Epithelial cell of proximal tubule (primary cell): Measurements from ENCODE around the gene LAMA4. TPM values are rescaled to one million over a fixed set of nuclear protein-coding genes. Genes with fewer than 3 reads are reported as not detected.

ENCODE experiments used
- DNase-seq: peaks from one replicate; pipeline ENCODE4 v3.0.0-alpha.2; 2011; ENCODE audit warnings: low read depth
- H3K4me3 ChIP-seq: 2 replicates; pipeline ENCODE4 v1.5.1; 2011; ENCODE audit warnings: low read depth, mild to moderate bottlenecking, low read length
- CTCF ChIP-seq: conservative IDR thresholded peaks from 2 replicates; pipeline ENCODE4 v1.5.1; 2012; ENCODE audit warnings: low read depth, mild to moderate bottlenecking, low read length
- total RNA-seq: library from RNA; depleted of rRNA; stranded (reverse); fragments of >200 nt; gene quantifications from 2 replicates; pipeline ENCODE4 v1.2.3, GENCODE V29; 2015

LAMA4 gene
- 0.58 and 8.0 TPM in 2 replicates for total RNA-seq

- DNase-seq = no peak
- TF ChIP-seq CTCF = peak; percentile 12
- H3K4me3 ChIP-seq = peak within 1 kb of the TSS; percentile 85
These were observed at the start of gene LAMA4 for GRCh38 chr6:112253841-112254816. Gene LAMA4, minus strand, starts transcription at chr6:112254567. Its CDS starts 417 bp downstream, at chr6:112254150.

GRCh38 chr6:112302142-112302705 lies 47.9 kb upstream of the LAMA4 start:
- DNase-seq = no peak
- H3K4me3 ChIP-seq = no peak overlapping the region
- TF ChIP-seq CTCF = peak; percentile 2

- no peak for TF ChIP-seq CTCF
- DNase-seq = no peak
- H3K4me3 ChIP-seq = no peak overlapping the region
These were observed 46.5 kb upstream of the LAMA4 start for GRCh38 chr6:112300896-112301295.

GRCh38 chr6:112298816-112299281 lies 44.5 kb upstream of the LAMA4 start:
- peak; percentile 59 for DNase-seq
- no peak for TF ChIP-seq CTCF
- H3K4me3 ChIP-seq = no peak overlapping the region

- TF ChIP-seq CTCF = no peak
- no peak overlapping the region for H3K4me3 ChIP-seq
- DNase-seq = peak; percentile 35
These were observed 43.8 kb upstream of the LAMA4 start for GRCh38 chr6:112298021-112298745.

GRCh38 chr6:112296694-112297093 lies 42.3 kb upstream of the LAMA4 start:
- H3K4me3 ChIP-seq = no peak overlapping the region
- TF ChIP-seq CTCF = no peak
- no peak for DNase-seq
